ENCODE measurements around the gene DHRS1. TPM values are rescaled to one million over a fixed set of nuclear protein-coding genes. Genes with fewer than 3 reads are reported as not detected.
A peak's percentile ranks its signal among the peaks of the same experiment; 100 is the strongest.
"Not testable (repeated sequence)": the region's sequence is repeated elsewhere in the genome, so short reads cannot be mapped to it uniquely, and the experiment has no call there.

Gene DHRS1
- polyA plus RNA-seq, 2 donors = 92.6 to 97.6 TPM

- not testable (repeated sequence) for H3K27me3 ChIP-seq (ENCODE audit: control insufficient read depth in 1 of 2, insufficient read depth in 2 of 2, low read length in 2 of 2); H3K4me3 ChIP-seq (ENCODE audit: low read depth in 1 of 2, low read length in 2 of 2); H3K4me1 ChIP-seq (ENCODE audit: control insufficient read depth in 2 of 2, insufficient read depth in 2 of 2, low read length in 1 of 2); H3K9me3 ChIP-seq (ENCODE audit: control insufficient read depth in 2 of 2, insufficient read depth in 1 of 2, low read depth in 1 of 2, low read length in 1 of 2); H3K27ac ChIP-seq (ENCODE audit: low read depth in 2 of 2, low read length in 1 of 2)
- peaks cover 7 to 11% of the 10 kb centered on the region in 2 donors for H3K36me3 ChIP-seq (ENCODE audit: control insufficient read depth in 2 of 2, insufficient read depth in 2 of 2, low read length in 1 of 2)
- 90 to 93% methylated on average over 11 of the region's 11 CpGs for WGBS, 2 donors
Measured at GRCh38 chr14:24245350-24245749, 54.2 kb downstream of the DHRS1 start.

GRCh38 chr14:24243336-24243836, 56.2 kb downstream of the DHRS1 start:
- Histone ChIP-seq H3K4me3 (ENCODE audit: low read depth in 1 of 2, low read length in 2 of 2) (peak overlapping the region; percentile 69 to 76), H3K27ac (ENCODE audit: low read depth in 2 of 2, low read length in 1 of 2) (peak overlapping the region; percentile 99 to 100), H3K9me3 (ENCODE audit: control insufficient read depth in 2 of 2, insufficient read depth in 1 of 2, low read depth in 1 of 2, low read length in 1 of 2) (no peaks in the 10 kb centered on the region), H3K36me3 (ENCODE audit: control insufficient read depth in 2 of 2, insufficient read depth in 2 of 2, low read length in 1 of 2) (peaks cover 11 to 18% of the 10 kb centered on the region in 2 donors), H3K4me1 (ENCODE audit: control insufficient read depth in 2 of 2, insufficient read depth in 2 of 2, low read length in 1 of 2) (peaks cover 2 to 12% of the 10 kb centered on the region in 2 donors), H3K27me3 (ENCODE audit: control insufficient read depth in 1 of 2, insufficient read depth in 2 of 2, low read length in 2 of 2) (no peaks in the 10 kb centered on the region)
- 41 to 50% methylated on average over 10 of the region's 10 CpGs for WGBS, 2 donors

- WGBS, 2 donors = 1 to 2% methylated on average over 39 of the region's 39 CpGs
- Histone ChIP-seq H3K9me3 (ENCODE audit: control insufficient read depth in 2 of 2, insufficient read depth in 1 of 2, low read depth in 1 of 2, low read length in 1 of 2) (no peaks in the 10 kb centered on the region), H3K4me3 (ENCODE audit: low read depth in 1 of 2, low read length in 2 of 2) (peak overlapping the region; percentile 69 to 76), H3K4me1 (ENCODE audit: control insufficient read depth in 2 of 2, insufficient read depth in 2 of 2, low read length in 1 of 2) (peaks cover 2 to 12% of the 10 kb centered on the region in 2 donors), H3K27me3 (ENCODE audit: control insufficient read depth in 1 of 2, insufficient read depth in 2 of 2, low read length in 2 of 2) (no peaks in the 10 kb centered on the region), H3K36me3 (ENCODE audit: control insufficient read depth in 2 of 2, insufficient read depth in 2 of 2, low read length in 1 of 2) (peaks cover 19 to 29% of the 10 kb centered on the region in 2 donors), H3K27ac (ENCODE audit: low read depth in 2 of 2, low read length in 1 of 2) (peak overlapping the region; percentile 99 to 100)
Measured at GRCh38 chr14:24241829-24242443, 57.6 kb downstream of the DHRS1 start.

Other genes with a start within 250 kb of the DHRS1 start
- 1 to 10 TPM in 1 of 2 donors, under 1 TPM in 1; 0.55 to 2.3 TPM for gene CARMIL3, start 247.8 kb downstream of the DHRS1 start, polyA plus RNA-seq
- gene CPNE6, start 228.2 kb downstream of the DHRS1 start, polyA plus RNA-seq = under 1 TPM in 1 of 2 donors, not detected in 1; 0.06 TPM
- gene PCK2, start 205.5 kb downstream of the DHRS1 start, polyA plus RNA-seq = 10 to 100 TPM; 10.1 to 29.2 TPM
- gene DCAF11, start 185.0 kb downstream of the DHRS1 start, polyA plus RNA-seq = 10 to 100 TPM; 21.5 to 41.6 TPM
- 1 to 10 TPM in 1 of 2 donors, under 1 TPM in 1; 0.86 to 1.4 TPM for gene NRL, start 184.8 kb downstream of the DHRS1 start, polyA plus RNA-seq
- 1 to 10 TPM in 1 of 2 donors, under 1 TPM in 1; 0.60 to 1.1 TPM for gene FITM1, start 169.1 kb downstream of the DHRS1 start, polyA plus RNA-seq
- gene PSME1, start 163.6 kb downstream of the DHRS1 start, polyA plus RNA-seq = 100 to 1,000 TPM; 146 to 198 TPM
- 10 to 100 TPM; 24.5 to 26.6 TPM for gene EMC9, start 158.2 kb downstream of the DHRS1 start, polyA plus RNA-seq
- gene PSME2, start 153.2 kb downstream of the DHRS1 start, polyA plus RNA-seq = 100 to 1,000 TPM; 143 to 233 TPM
- 10 to 100 TPM; 27.4 to 70.6 TPM for gene RNF31, start 152.3 kb downstream of the DHRS1 start, polyA plus RNA-seq
- 10 to 100 TPM; 35.0 to 43.5 TPM for gene IRF9, start 138.5 kb downstream of the DHRS1 start, polyA plus RNA-seq
- gene REC8, start 127.7 kb downstream of the DHRS1 start, polyA plus RNA-seq = 1 to 10 TPM; 3.9 to 10.0 TPM
- gene IPO4, start 111.0 kb downstream of the DHRS1 start, polyA plus RNA-seq = 10 to 100 TPM; 12.3 to 23.5 TPM
- gene TM9SF1, start 104.3 kb downstream of the DHRS1 start, polyA plus RNA-seq = 10 to 100 TPM; 10.0 to 25.8 TPM
- gene TSSK4, start 94.1 kb downstream of the DHRS1 start, polyA plus RNA-seq = under 1 TPM in 1 of 2 donors, not detected in 1; 0.10 TPM
- gene CHMP4A, start 86.3 kb downstream of the DHRS1 start, polyA plus RNA-seq = 10 to 100 TPM; 37.0 to 65.7 TPM
- 10 to 100 TPM; 12.1 to 12.8 TPM for gene MDP1, start 83.7 kb downstream of the DHRS1 start, polyA plus RNA-seq
- gene NEDD8, start 67.4 kb downstream of the DHRS1 start, polyA plus RNA-seq = 100 to 1,000 TPM; 116 to 220 TPM
- gene GMPR2, start 66.9 kb downstream of the DHRS1 start, polyA plus RNA-seq = 10 to 100 TPM; 24.5 to 35.0 TPM
- 10 to 100 TPM; 49.2 to 49.8 TPM for gene TINF2, start 57.2 kb downstream of the DHRS1 start, polyA plus RNA-seq
- 100 to 1,000 TPM; 609 to 890 TPM for gene TGM1, start 36.6 kb downstream of the DHRS1 start, polyA plus RNA-seq
- 100 to 1,000 TPM; 117 to 135 TPM for gene RABGGTA, start 28.2 kb downstream of the DHRS1 start, polyA plus RNA-seq
- 10 to 100 TPM in 1 of 2 donors, 1 to 10 TPM in 1; 9.3 to 10.8 TPM for gene NOP9, start 70 bp upstream of the DHRS1 start, polyA plus RNA-seq
- 10 to 100 TPM; 24.3 TPM for gene CIDEB, start 8.2 kb upstream of the DHRS1 start, polyA plus RNA-seq
- 10 to 100 TPM; 11.6 to 30.4 TPM for gene LTB4R2, start 10.4 kb upstream of the DHRS1 start, polyA plus RNA-seq
- 10 to 100 TPM; 63.3 to 73.6 TPM for gene LTB4R, start 11.7 kb upstream of the DHRS1 start, polyA plus RNA-seq
- 10 to 100 TPM; 10.2 to 23.3 TPM for gene ADCY4, start 35.3 kb upstream of the DHRS1 start, polyA plus RNA-seq
- 10 to 100 TPM; 13.3 to 14.4 TPM for gene RIPK3, start 40.2 kb upstream of the DHRS1 start, polyA plus RNA-seq
- gene NFATC4, start 68.4 kb upstream of the DHRS1 start, polyA plus RNA-seq = 10 to 100 TPM; 20.9 to 25.6 TPM
- 1 to 10 TPM; 4.8 to 5.6 TPM for gene NYNRIN, start 99.2 kb upstream of the DHRS1 start, polyA plus RNA-seq
- under 1 TPM; 0.75 to 0.86 TPM for gene CBLN3, start 129.9 kb upstream of the DHRS1 start, polyA plus RNA-seq
- 10 to 100 TPM; 20.8 to 24.4 TPM for gene KHNYN, start 130.2 kb upstream of the DHRS1 start, polyA plus RNA-seq
- 10 to 100 TPM; 38.1 to 39.8 TPM for gene SDR39U1, start 143.0 kb upstream of the DHRS1 start, polyA plus RNA-seq
- gene CMA1, start 208.5 kb upstream of the DHRS1 start, polyA plus RNA-seq = under 1 TPM in 1 of 2 donors, not detected in 1; 0.35 TPM